IPS DF 6.9 (cell line): ENCODE results near the gene KIF26B.

Experiments used
- DNase-seq: peaks from one replicate; pipeline ENCODE4 v3.0.0-alpha.2; 2013; ENCODE audit warnings: low read depth, low spot score
- H3K27ac ChIP-seq: one replicate; pipeline ENCODE4 v1.5.1; 2013; ENCODE audit warnings: low read length, control low read depth
- H3K27me3 ChIP-seq: 2 replicates; pipeline ENCODE4 v1.6.1; 2013; ENCODE audit warnings: mild to moderate bottlenecking, low read length; ENCODE audit not compliant: control insufficient read depth, insufficient read depth
- H3K36me3 ChIP-seq: 2 replicates; pipeline ENCODE4 v1.6.1; 2013; ENCODE audit warnings: low read length; ENCODE audit not compliant: control insufficient read depth, insufficient read depth
- H3K4me1 ChIP-seq: 2 replicates; pipeline ENCODE4 v1.6.1; 2013; ENCODE audit warnings: low read length; ENCODE audit not compliant: control insufficient read depth, insufficient read depth
- H3K4me3 ChIP-seq: 2 replicates; pipeline ENCODE4 v1.5.1; 2013; ENCODE audit warnings: mild to moderate bottlenecking, low read length
- H3K9me3 ChIP-seq: 2 replicates; pipeline ENCODE4 v1.6.1; 2013; ENCODE audit warnings: low read length, inconsistent platforms; ENCODE audit not compliant: control insufficient read depth, insufficient read depth
- WGBS: extraction: QIAGEN DNeasy Blood & Tissue Kit; methylation state at CpG from one replicate; pipeline ENCODE4 v1.1.7; 2013; ENCODE audit warnings: mixed read lengths, missing lambda C conversion rate; ENCODE audit not compliant: insufficient read length, insufficient coverage; 5-methylcytosine and 5-hydroxymethylcytosine counted together

Gene KIF26B

GRCh38 chr1:245583081-245583480 lies 428.3 kb downstream of the KIF26B start:
- no peak overlapping the region for H3K4me3 ChIP-seq
- no peaks in the 10 kb centered on the region for H3K9me3 ChIP-seq
- no peaks in the 10 kb centered on the region for H3K27me3 ChIP-seq
- no peak overlapping the region for H3K27ac ChIP-seq
- no peaks in the 10 kb centered on the region for H3K36me3 ChIP-seq
- no peaks in the 10 kb centered on the region for H3K4me1 ChIP-seq
- no peak for DNase-seq
- no CpG with 5 or more reads among the region's 9 CpGs for WGBS

GRCh38 chr1:245583575-245584330 lies 429.0 kb downstream of the KIF26B start:
- WGBS = no CpG with 5 or more reads among the region's 15 CpGs
- H3K4me3 ChIP-seq = no peak overlapping the region
- H3K27ac ChIP-seq = no peak overlapping the region
- no peaks in the 10 kb centered on the region for H3K27me3 ChIP-seq
- no peaks in the 10 kb centered on the region for H3K36me3 ChIP-seq
- no peaks in the 10 kb centered on the region for H3K4me1 ChIP-seq
- H3K9me3 ChIP-seq = no peaks in the 10 kb centered on the region
- no peak for DNase-seq

- Histone ChIP-seq H3K9me3 (no peaks in the 10 kb centered on the region), H3K4me3 (no peak overlapping the region), H3K27me3 (no peaks in the 10 kb centered on the region), H3K36me3 (no peaks in the 10 kb centered on the region), H3K4me1 (no peaks in the 10 kb centered on the region), H3K27ac (no peak overlapping the region)
- no peak for DNase-seq
- WGBS = no CpG with 5 or more reads among the region's 11 CpGs
Observed at GRCh38 chr1:245585252-245585959, 430.6 kb downstream of the KIF26B start.

- Histone ChIP-seq H3K27me3 (no peaks in the 10 kb centered on the region), H3K4me1 (no peaks in the 10 kb centered on the region), H3K4me3 (no peak overlapping the region), H3K36me3 (no peaks in the 10 kb centered on the region), H3K27ac (no peak overlapping the region), H3K9me3 (no peaks in the 10 kb centered on the region)
- no peak for DNase-seq
- WGBS = no CpG with 5 or more reads among the region's 11 CpGs
Observed at GRCh38 chr1:245587435-245588115, 432.8 kb downstream of the KIF26B start.

- Histone ChIP-seq H3K36me3 (no peaks in the 10 kb centered on the region), H3K9me3 (no peaks in the 10 kb centered on the region), H3K4me1 (no peaks in the 10 kb centered on the region), H3K27ac (no peak overlapping the region), H3K27me3 (no peaks in the 10 kb centered on the region), H3K4me3 (no peak overlapping the region)
- no peak for DNase-seq
- no CpG with 5 or more reads among the region's 10 CpGs for WGBS
Observed at GRCh38 chr1:245588116-245588639, 433.4 kb downstream of the KIF26B start.

GRCh38 chr1:245589316-245589715 lies 434.5 kb downstream of the KIF26B start:
- WGBS = no CpG with 5 or more reads among the region's 12 CpGs
- DNase-seq = no peak

GRCh38 chr1:245589906-245590305 lies 435.1 kb downstream of the KIF26B start:
- no peak overlapping the region for H3K27ac ChIP-seq
- H3K4me3 ChIP-seq = no peak overlapping the region
- no peaks in the 10 kb centered on the region for H3K36me3 ChIP-seq
- no peak for DNase-seq
- H3K9me3 ChIP-seq = no peaks in the 10 kb centered on the region
- H3K27me3 ChIP-seq = no peaks in the 10 kb centered on the region
- H3K4me1 ChIP-seq = no peaks in the 10 kb centered on the region
- no CpG with 5 or more reads among the region's 26 CpGs for WGBS

More at GRCh38 chr1:245589316-245589715, 434.5 kb downstream of the KIF26B start:
- Histone ChIP-seq H3K9me3 (no peaks in the 10 kb centered on the region), H3K27ac (no peak overlapping the region), H3K36me3 (no peaks in the 10 kb centered on the region), H3K4me1 (no peaks in the 10 kb centered on the region), H3K4me3 (no peak overlapping the region), H3K27me3 (no peaks in the 10 kb centered on the region)

GRCh38 chr1:245590726-245591125 lies 435.9 kb downstream of the KIF26B start:
- Histone ChIP-seq H3K36me3 (no peaks in the 10 kb centered on the region), H3K4me3 (no peak overlapping the region), H3K9me3 (no peaks in the 10 kb centered on the region), H3K27me3 (no peaks in the 10 kb centered on the region), H3K4me1 (no peaks in the 10 kb centered on the region), H3K27ac (no peak overlapping the region)
- no CpG with 5 or more reads among the region's 4 CpGs for WGBS
- DNase-seq = no peak

GRCh38 chr1:245591346-245592188 lies 436.8 kb downstream of the KIF26B start:
- no peaks in the 10 kb centered on the region for H3K27me3 ChIP-seq

GRCh38 chr1:245592189-245592460 lies 437.3 kb downstream of the KIF26B start:
- DNase-seq = no peak
- no CpG with 5 or more reads among the region's 9 CpGs for WGBS
- no peaks in the 10 kb centered on the region for H3K36me3 ChIP-seq
- no peak overlapping the region for H3K4me3 ChIP-seq
- no peaks in the 10 kb centered on the region for H3K9me3 ChIP-seq
- H3K4me1 ChIP-seq = no peaks in the 10 kb centered on the region
- no peaks in the 10 kb centered on the region for H3K27me3 ChIP-seq
- H3K27ac ChIP-seq = no peak overlapping the region

More at GRCh38 chr1:245591346-245592188, 436.8 kb downstream of the KIF26B start:
- no peak overlapping the region for H3K27ac ChIP-seq
- no CpG with 5 or more reads among the region's 25 CpGs for WGBS
- H3K9me3 ChIP-seq = no peaks in the 10 kb centered on the region
- no peak overlapping the region for H3K4me3 ChIP-seq
- DNase-seq = no peak
- H3K4me1 ChIP-seq = no peaks in the 10 kb centered on the region
- H3K36me3 ChIP-seq = no peaks in the 10 kb centered on the region
